Measurements from ENCODE around the gene ZNF337. TPM values are rescaled to one million over a fixed set of nuclear protein-coding genes. Genes with fewer than 3 reads are reported as not detected.
"Not testable (repeated sequence)": the region's sequence is repeated elsewhere in the genome, so short reads cannot be mapped to it uniquely, and the experiment has no call there.

ZNF337 gene
- total RNA-seq, 1 donor from 2014 or later = 15.5 TPM

DNA sequence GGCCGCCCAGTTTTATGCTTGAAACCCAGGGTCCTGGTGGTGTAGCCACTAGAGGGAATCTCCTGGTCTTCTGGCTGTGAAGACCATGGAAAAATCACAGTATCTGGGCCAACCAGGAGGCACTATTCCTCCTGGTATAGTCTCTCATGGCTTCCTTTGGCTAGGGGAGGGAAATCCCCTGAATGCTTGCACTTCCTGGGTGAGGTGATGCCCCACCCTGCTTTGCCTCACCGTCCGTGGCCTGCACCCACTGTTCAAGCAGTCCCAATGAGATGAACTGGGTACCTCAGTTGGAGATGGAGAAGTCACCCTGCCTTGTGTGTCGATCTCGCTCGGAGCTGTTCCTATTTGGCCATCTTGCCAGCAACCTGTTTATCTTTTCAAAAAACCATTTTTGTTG is 10.1 kb upstream of the ZNF337 start:
- H3K4me3 Mint-ChIP-seq = peak overlapping the region; percentile 50
- CTCF ChIA-PET = no interaction called here
- TF ChIP-seq, protein P1, sequence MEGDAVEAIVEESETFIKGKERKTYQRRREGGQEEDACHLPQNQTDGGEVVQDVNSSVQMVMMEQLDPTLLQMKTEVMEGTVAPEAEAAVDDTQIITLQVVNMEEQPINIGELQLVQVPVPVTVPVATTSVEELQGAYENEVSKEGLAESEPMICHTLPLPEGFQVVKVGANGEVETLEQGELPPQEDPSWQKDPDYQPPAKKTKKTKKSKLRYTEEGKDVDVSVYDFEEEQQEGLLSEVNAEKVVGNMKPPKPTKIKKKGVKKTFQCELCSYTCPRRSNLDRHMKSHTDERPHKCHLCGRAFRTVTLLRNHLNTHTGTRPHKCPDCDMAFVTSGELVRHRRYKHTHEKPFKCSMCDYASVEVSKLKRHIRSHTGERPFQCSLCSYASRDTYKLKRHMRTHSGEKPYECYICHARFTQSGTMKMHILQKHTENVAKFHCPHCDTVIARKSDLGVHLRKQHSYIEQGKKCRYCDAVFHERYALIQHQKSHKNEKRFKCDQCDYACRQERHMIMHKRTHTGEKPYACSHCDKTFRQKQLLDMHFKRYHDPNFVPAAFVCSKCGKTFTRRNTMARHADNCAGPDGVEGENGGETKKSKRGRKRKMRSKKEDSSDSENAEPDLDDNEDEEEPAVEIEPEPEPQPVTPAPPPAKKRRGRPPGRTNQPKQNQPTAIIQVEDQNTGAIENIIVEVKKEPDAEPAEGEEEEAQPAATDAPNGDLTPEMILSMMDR (IDR thresholded peaks at IDR 0.05) = no peak
- ATAC-seq (ENCODE audit: low read depth) (peak; percentile 83), DNase-seq (no peak)
- intact Hi-C loops (cut with micrococcal nuclease) = loop anchor here (1.0 kb wide), 1 partner anchor 10 kb away; the partner anchor contains the start of gene ZNF337
- no peaks in the 10 kb centered on the region for H3K9me3 Mint-ChIP-seq
- POLR2A ChIA-PET = no interaction called here
- no peaks in the 10 kb centered on the region for H3K27me3 Mint-ChIP-seq
- peaks cover 5% of the 10 kb centered on the region for H3K36me3 Mint-ChIP-seq (ENCODE audit: low read depth)
- peaks cover 21% of the 10 kb centered on the region for H3K4me1 Mint-ChIP-seq
- H3K27ac Mint-ChIP-seq = peak overlapping the region; percentile 74

DNA sequence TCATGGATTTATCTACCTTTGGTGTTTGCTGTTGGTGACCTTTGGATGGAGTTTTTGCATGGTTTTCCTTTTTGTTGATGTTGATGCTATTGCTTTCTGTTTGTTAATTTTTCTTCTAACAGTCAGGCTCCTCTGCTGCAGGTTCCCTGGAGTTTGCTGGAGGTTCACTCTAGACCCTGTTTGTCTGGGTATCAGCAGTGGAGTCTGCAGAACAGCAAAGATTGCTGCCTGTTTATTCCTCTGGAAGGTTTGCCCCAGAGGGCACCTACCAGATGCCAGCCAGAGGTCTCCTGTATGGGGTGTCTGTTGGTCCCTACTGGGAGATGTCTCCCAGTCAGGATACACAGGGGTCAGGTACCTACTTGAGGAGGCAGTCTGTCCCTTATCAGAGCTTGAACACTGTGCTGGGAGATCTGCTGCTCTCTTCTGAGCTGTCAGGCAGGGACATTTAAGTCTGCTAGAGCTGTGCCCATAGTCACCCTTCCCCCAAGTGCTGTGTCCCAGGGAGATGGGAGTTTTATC is 9.2 kb upstream of the ZNF337 start:
- POLR2A ChIA-PET = no interaction called here
- intact Hi-C loops (cut with micrococcal nuclease) = loop anchor here (1.0 kb wide), 1 partner anchor 10 kb away; the partner anchor contains the start of gene ZNF337

DNA sequence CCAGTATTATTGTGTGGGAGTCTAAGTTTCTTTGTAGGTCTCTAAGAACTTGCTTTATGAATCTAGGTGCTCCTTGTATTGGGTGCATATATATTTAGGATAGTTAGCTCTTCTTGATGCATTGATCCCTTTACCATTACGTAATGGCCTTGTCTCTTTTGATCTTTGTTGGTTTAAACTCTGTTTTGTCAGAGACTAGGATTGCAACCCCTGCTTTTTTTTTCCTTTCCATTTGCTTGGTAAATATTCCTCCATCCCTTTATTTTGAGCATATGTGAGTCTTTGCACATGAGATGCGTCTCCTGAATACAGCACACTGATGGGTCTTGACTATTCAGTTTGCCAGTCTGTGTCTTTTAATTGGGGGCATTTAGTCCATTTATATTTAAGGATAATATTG is 7.7 kb upstream of the ZNF337 start:
- H3K36me3 Mint-ChIP-seq (ENCODE audit: low read depth); H3K27ac Mint-ChIP-seq; intact Hi-C loops (cut with micrococcal nuclease): not testable (repeated sequence)

More for the DNA sequence above, 9.2 kb upstream of the ZNF337 start:
- no peaks in the 10 kb centered on the region for H3K9me3 Mint-ChIP-seq
- CTCF ChIA-PET = no interaction called here
- no peak overlapping the region for H3K4me3 Mint-ChIP-seq
- TF ChIP-seq, protein P1 (IDR thresholded peaks at IDR 0.05) = no peak
- peaks cover 3% of the 10 kb centered on the region for H3K36me3 Mint-ChIP-seq (ENCODE audit: low read depth)
- H3K4me1 Mint-ChIP-seq = peaks cover 21% of the 10 kb centered on the region
- H3K27ac Mint-ChIP-seq = no peak overlapping the region
- ATAC-seq (ENCODE audit: low read depth) (no peak), DNase-seq (no peak)
- H3K27me3 Mint-ChIP-seq = no peaks in the 10 kb centered on the region

DNA sequence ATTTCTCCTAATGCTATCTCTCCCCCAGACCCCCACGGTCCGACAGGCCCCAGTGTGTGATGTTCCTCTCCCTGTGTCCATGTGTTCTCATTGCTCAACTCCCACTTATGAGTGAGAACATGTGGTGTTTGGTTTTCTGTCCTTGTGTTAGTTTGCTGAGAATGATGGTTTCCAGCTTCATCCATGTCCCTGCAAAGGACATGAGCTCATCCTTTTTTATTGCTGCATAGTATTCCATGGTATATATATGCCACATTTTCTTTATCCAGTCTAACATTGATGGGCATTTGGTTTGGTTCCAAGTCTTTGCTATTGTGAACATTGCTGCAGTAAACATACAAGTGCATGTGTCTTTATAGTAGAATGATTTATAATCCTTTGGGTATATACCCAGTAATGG is 4.2 kb upstream of the ZNF337 start:
- peaks cover 16% of the 10 kb centered on the region for H3K4me1 Mint-ChIP-seq
- ATAC-seq (ENCODE audit: low read depth); H3K36me3 Mint-ChIP-seq (ENCODE audit: low read depth); DNase-seq; H3K9me3 Mint-ChIP-seq; H3K4me3 Mint-ChIP-seq; CTCF ChIA-PET; POLR2A ChIA-PET; H3K27me3 Mint-ChIP-seq; H3K27ac Mint-ChIP-seq; intact Hi-C loops (cut with micrococcal nuclease): not testable (repeated sequence)

More for the DNA sequence above, 7.7 kb upstream of the ZNF337 start:
- CTCF ChIA-PET; H3K9me3 Mint-ChIP-seq; DNase-seq; ATAC-seq (ENCODE audit: low read depth); H3K4me3 Mint-ChIP-seq; POLR2A ChIA-PET; H3K27me3 Mint-ChIP-seq: not testable (repeated sequence)
- H3K4me1 Mint-ChIP-seq = peaks cover 21% of the 10 kb centered on the region

DNA sequence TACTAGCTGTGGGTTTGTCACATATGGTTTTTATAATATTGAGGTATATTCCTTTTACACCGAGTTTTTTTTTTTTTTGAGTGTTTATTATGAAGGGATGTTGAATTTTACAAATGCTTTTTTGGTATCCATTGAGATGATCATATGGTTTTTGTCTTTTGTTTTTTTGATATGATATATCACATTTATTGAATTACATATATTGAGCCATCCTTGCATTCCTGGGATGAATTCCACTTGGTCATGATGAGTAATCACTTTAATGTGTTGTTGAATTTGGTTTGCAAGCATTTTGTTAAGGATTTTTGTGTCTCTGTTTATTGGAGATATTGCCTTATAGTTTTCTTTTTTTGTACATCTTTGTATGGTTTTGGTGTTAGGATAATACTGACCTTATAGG is 3.3 kb upstream of the ZNF337 start:
- DNase-seq (no peak), ATAC-seq (ENCODE audit: low read depth) (no peak)
- CTCF ChIA-PET = no interaction called here
- no peak overlapping the region for H3K27ac Mint-ChIP-seq
- H3K36me3 Mint-ChIP-seq (ENCODE audit: low read depth) = peaks cover 10% of the 10 kb centered on the region
- peaks cover 20% of the 10 kb centered on the region for H3K4me1 Mint-ChIP-seq
- no peak overlapping the region for H3K4me3 Mint-ChIP-seq
- peaks cover 8% of the 10 kb centered on the region for H3K9me3 Mint-ChIP-seq
- POLR2A ChIA-PET = interaction anchor here (0.5 kb wide), 1 partner anchor 296 kb away, joined by 3 read pairs; no protein-coding TSS in a partner anchor
- TF ChIP-seq, protein P1 (IDR thresholded peaks at IDR 0.05) = no peak
- H3K27me3 Mint-ChIP-seq = no peaks in the 10 kb centered on the region
- intact Hi-C loops (cut with micrococcal nuclease) = loop anchor here (5.0 kb wide), 2 partner anchors 287 to 643 kb away; partner anchors contain the start of gene ACSS1

DNA sequence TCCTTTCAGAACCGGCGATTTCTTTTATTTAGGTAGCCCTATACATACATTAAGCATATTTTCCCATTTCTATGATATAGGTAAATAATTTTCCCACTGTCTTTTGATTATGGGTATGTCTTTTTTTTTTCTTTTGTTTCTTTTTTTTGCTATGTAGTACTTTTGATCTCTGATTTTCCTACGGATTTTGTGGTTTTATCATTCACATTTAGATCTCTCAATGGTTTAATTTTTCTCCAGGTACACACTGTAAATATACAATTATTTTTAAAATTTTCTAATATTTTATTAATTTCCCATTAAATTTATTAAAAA is 436 bp upstream of the ZNF337 start:
- Mint-ChIP-seq H3K9me3 (peaks cover 8% of the 10 kb centered on the region), H3K4me3 (peak overlapping the region; percentile 94), H3K27ac (peak overlapping the region; percentile 85), H3K4me1 (peaks cover 25% of the 10 kb centered on the region), H3K27me3 (no peaks in the 10 kb centered on the region), H3K36me3 (ENCODE audit: low read depth) (peaks cover 12% of the 10 kb centered on the region)
- CTCF ChIA-PET = no interaction called here
- intact Hi-C loops (cut with micrococcal nuclease) = loop anchor here (1.0 to 5.0 kb wide), 5 partner anchors 290 to 654 kb away; partner anchors contain the start of genes ACSS1, GINS1 and PYGB
- DNase-seq (no peak), ATAC-seq (ENCODE audit: low read depth) (no peak)
- POLR2A ChIA-PET = interaction anchor here (0.6 kb wide), 1 partner anchor 575 kb away, joined by 3 read pairs; no protein-coding TSS in a partner anchor
- TF ChIP-seq, protein P1 (IDR thresholded peaks at IDR 0.05) = no peak

Measured in activated B cell treated with CpG ODN at 0.5 μM for 24 hours (primary cell).